ENCODE measurements around the gene JPH3. TPM values are rescaled to one million over a fixed set of nuclear protein-coding genes. Genes with fewer than 3 reads are reported as not detected.

Gene JPH3
- under 1 TPM in 1 of 6 donors, not detected in 5; 0.24 TPM for total RNA-seq

- H3K27me3 ChIP-seq = peaks cover 0 to 34% (median 17%) of the 10 kb centered on the region in 4 donors
- no peak for DNase-seq
- ATAC-seq (ENCODE audit: low FRiP score in 2 of 2) = no peak
- H3K4me3 ChIP-seq = peak within 1 kb of the TSS in 1 of 4 donors; percentile 10
- H3K9me3 ChIP-seq = no peaks in the 10 kb centered on the region
- no peaks in the 10 kb centered on the region for H3K36me3 ChIP-seq
- WGBS, 2 donors = 0% methylated on average over 8 of the region's 122 CpGs; no CpG with 5 or more reads in 1 of the 2 donors
- H3K27ac ChIP-seq = no peak within 1 kb of the TSS
- TF ChIP-seq CTCF (IDR thresholded peaks at IDR 0.05) (no peak), POLR2AphosphoS5 (IDR thresholded peaks at IDR 0.05) (no peak), EP300 (IDR thresholded peaks at IDR 0.05) (no peak), POLR2A (IDR thresholded peaks at IDR 0.05) (no peak)
- peaks cover 5 to 21% (median 8%) of the 10 kb centered on the region in 4 donors for H3K4me1 ChIP-seq
These were observed at the start of gene JPH3 for GRCh38 chr16:87602001-87602775. TSS of gene JPH3 (plus strand) at chr16:87602508. CDS start at chr16:87603147, 639 bp downstream.

- no peak overlapping the region for H3K4me3 ChIP-seq
- H3K27me3 ChIP-seq = no peaks in the 10 kb centered on the region
- WGBS, 2 donors = 82 to 85% methylated on average over 18 of the region's 18 CpGs
- H3K27ac ChIP-seq = no peak overlapping the region
- peaks cover 0 to 22% (median 12%) of the 10 kb centered on the region in 4 donors for H3K4me1 ChIP-seq
- no peaks in the 10 kb centered on the region for H3K9me3 ChIP-seq
- ATAC-seq (ENCODE audit: low FRiP score in 2 of 2) = no peak
- no peak for TF ChIP-seq POLR2A (IDR thresholded peaks at IDR 0.05)
- no peak for TF ChIP-seq CTCF (IDR thresholded peaks at IDR 0.05)
- TF ChIP-seq POLR2AphosphoS5 (IDR thresholded peaks at IDR 0.05) = no peak
- TF ChIP-seq EP300 (IDR thresholded peaks at IDR 0.05) = no peak
- no peaks in the 10 kb centered on the region for H3K36me3 ChIP-seq
- no peak for DNase-seq
These were observed 49.3 kb upstream of the JPH3 start for GRCh38 chr16:87552772-87553573.

- ATAC-seq (ENCODE audit: low FRiP score in 2 of 2) = peak in 1 of 2 donors; percentile 7
- no peak for TF ChIP-seq POLR2A (IDR thresholded peaks at IDR 0.05)
- TF ChIP-seq EP300 (IDR thresholded peaks at IDR 0.05) = peak in 2 of 4 donors; percentile 66 to 67
- TF ChIP-seq POLR2AphosphoS5 (IDR thresholded peaks at IDR 0.05) = peak; percentile 58 to 76
- TF ChIP-seq CTCF (IDR thresholded peaks at IDR 0.05) = no peak
These were observed 47.4 kb upstream of the JPH3 start for GRCh38 chr16:87554754-87555427.

GRCh38 chr16:87555647-87556046, 46.7 kb upstream of the JPH3 start:
- H3K9me3 ChIP-seq = no peaks in the 10 kb centered on the region
- no peaks in the 10 kb centered on the region for H3K36me3 ChIP-seq
- H3K27me3 ChIP-seq = no peaks in the 10 kb centered on the region
- TF ChIP-seq EP300 (IDR thresholded peaks at IDR 0.05) = no peak
- no peak for TF ChIP-seq CTCF (IDR thresholded peaks at IDR 0.05)
- TF ChIP-seq POLR2AphosphoS5 (IDR thresholded peaks at IDR 0.05) = peak in 1 of 2 donors; percentile 21
- H3K4me1 ChIP-seq = peaks cover 0 to 23% (median 9%) of the 10 kb centered on the region in 4 donors
- H3K27ac ChIP-seq = peak overlapping the region in 2 of 4 donors; percentile 76 to 77
- ATAC-seq (ENCODE audit: low FRiP score in 2 of 2) (no peak), DNase-seq (no peak)
- WGBS, 2 donors = 68 to 73% methylated on average over 17 of the region's 17 CpGs
- H3K4me3 ChIP-seq = no peak overlapping the region

More at GRCh38 chr16:87554754-87555427, 47.4 kb upstream of the JPH3 start:
- H3K36me3 ChIP-seq = no peaks in the 10 kb centered on the region
- peak overlapping the region; percentile 48 to 72 (median 56) for H3K27ac ChIP-seq
- H3K4me3 ChIP-seq = no peak overlapping the region
- peak in 1 of 2 donors; percentile 34 for DNase-seq
- peaks cover 0 to 23% (median 12%) of the 10 kb centered on the region in 4 donors for H3K4me1 ChIP-seq
- no peaks in the 10 kb centered on the region for H3K27me3 ChIP-seq
- no peaks in the 10 kb centered on the region for H3K9me3 ChIP-seq
- WGBS, 2 donors = 60 to 71% methylated on average over 22 of the region's 22 CpGs
